Adipose tissue (tissue), 3 donors: ENCODE results near the gene P2RY14. TPM values are rescaled to one million over a fixed set of nuclear protein-coding genes. Genes with fewer than 3 reads are reported as not detected.

ENCODE experiments used
- H3K27ac ChIP-seq: one replicate; pipeline ENCODE4 v1.5.1; 2013; ENCODE audit warnings: low read depth, low read length
- WGBS, 3 donors: extraction: QIAGEN DNeasy Blood & Tissue Kit; methylation state at CpG; one replicate each; pipeline ENCODE4 v1.1.7; 2013; 5-methylcytosine and 5-hydroxymethylcytosine counted together
- polyA plus RNA-seq, 3 donors: library from polyadenylated mRNA; stranded (reverse); fragments of 200-250 nt; gene quantifications; one replicate each; pipeline ENCODE4 v1.2.3, GENCODE V29; 2013
- donor health status: healthy with polysubstance abuse.
- donor health status: Bipolar disorder and iron deficiency.
- donor health status: healthy.

Gene P2RY14
- polyA plus RNA-seq, 3 donors = 0.14 to 2.9 (median 0.86) TPM

- H3K27ac ChIP-seq = no peak overlapping the region
- 77 to 90% (median 86%) methylated on average over 3 of the region's 3 CpGs for WGBS, 3 donors
These were observed 73.6 kb downstream of the P2RY14 start for GRCh38 chr3:151204530-151205402.

- WGBS, 3 donors = 71 to 87% (median 75%) methylated on average over 3 of the region's 3 CpGs
- H3K27ac ChIP-seq = no peak within 1 kb of the TSS
These were observed 75.3 kb downstream of the P2RY14 start, which contains the start of gene GPR171 for GRCh38 chr3:151203051-151203420. Gene GPR171, minus strand, starts transcription at chr3:151203216. Its CDS starts 3,830 bp downstream, at chr3:151199386.

GRCh38 chr3:151201051-151201730 lies 77.2 kb downstream of the P2RY14 start:
- H3K27ac ChIP-seq = no peak overlapping the region
- 89 to 92% (median 91%) methylated on average over 7 of the region's 7 CpGs for WGBS, 3 donors

- 61 to 72% (median 71%) methylated on average over 2 of the region's 2 CpGs for WGBS, 3 donors
- no peak overlapping the region for H3K27ac ChIP-seq
These were observed 77.8 kb downstream of the P2RY14 start for GRCh38 chr3:151200586-151200985.

- WGBS, 3 donors = 83 to 91% (median 83%) methylated on average over 4 of the region's 4 CpGs
- H3K27ac ChIP-seq = no peak overlapping the region
These were observed 78.5 kb downstream of the P2RY14 start for GRCh38 chr3:151199554-151200438.

GRCh38 chr3:151198849-151199248 lies 79.5 kb downstream of the P2RY14 start:
- WGBS, 3 donors = 93 to 96% (median 94%) methylated on average over 5 of the region's 5 CpGs

GRCh38 chr3:151197981-151198767 lies 80.2 kb downstream of the P2RY14 start:
- H3K27ac ChIP-seq = no peak overlapping the region
- 58 to 86% (median 77%) methylated on average over 6 of the region's 6 CpGs for WGBS, 3 donors

More at GRCh38 chr3:151198849-151199248, 79.5 kb downstream of the P2RY14 start:
- no peak overlapping the region for H3K27ac ChIP-seq

GRCh38 chr3:151197228-151197627 lies 81.1 kb downstream of the P2RY14 start:
- 97 to 98% (median 97%) methylated on average over 8 of the region's 8 CpGs for WGBS, 3 donors
- H3K27ac ChIP-seq = no peak overlapping the region

GRCh38 chr3:151196434-151196833 lies 81.9 kb downstream of the P2RY14 start:
- H3K27ac ChIP-seq = no peak overlapping the region

- no peak overlapping the region for H3K27ac ChIP-seq
- 83 to 86% (median 86%) methylated on average over 1 of the region's 1 CpG for WGBS, 3 donors
These were observed 82.5 kb downstream of the P2RY14 start for GRCh38 chr3:151195826-151196225.

GRCh38 chr3:151192545-151192944 lies 85.8 kb downstream of the P2RY14 start:
- WGBS, 3 donors = 93 to 96% (median 96%) methylated on average over 6 of the region's 6 CpGs
- no peak overlapping the region for H3K27ac ChIP-seq

GRCh38 chr3:151191095-151191494 lies 87.2 kb downstream of the P2RY14 start:
- H3K27ac ChIP-seq = no peak overlapping the region
- WGBS, 3 donors = 84 to 89% (median 85%) methylated on average over 1 of the region's 1 CpG

GRCh38 chr3:151183265-151183671 lies 95.1 kb downstream of the P2RY14 start:
- no peak overlapping the region for H3K27ac ChIP-seq
- WGBS, 3 donors = 69 to 77% (median 70%) methylated on average over 5 of the region's 5 CpGs

- 74 to 80% (median 76%) methylated on average over 5 of the region's 5 CpGs for WGBS, 3 donors
- H3K27ac ChIP-seq = no peak overlapping the region
These were observed 95.8 kb downstream of the P2RY14 start for GRCh38 chr3:151182349-151183079.

- 46 to 90% (median 84%) methylated on average over 2 of the region's 2 CpGs for WGBS, 3 donors
These were observed 100.0 kb downstream of the P2RY14 start for GRCh38 chr3:151178208-151178845.

GRCh38 chr3:151175952-151176351 lies 102.4 kb downstream of the P2RY14 start:
- 96 to 98% (median 98%) methylated on average over 2 of the region's 2 CpGs for WGBS, 3 donors
- no peak overlapping the region for H3K27ac ChIP-seq

More at GRCh38 chr3:151178208-151178845, 100.0 kb downstream of the P2RY14 start:
- no peak overlapping the region for H3K27ac ChIP-seq

- no peak overlapping the region for H3K27ac ChIP-seq
- 41 to 56% (median 43%) methylated on average over 2 of the region's 2 CpGs for WGBS, 3 donors
These were observed 104.0 kb downstream of the P2RY14 start for GRCh38 chr3:151174351-151174750.
